ENCODE data around the gene ARHGAP42.

Gene ARHGAP42

GRCh38 chr11:100682247-100682969, 4.7 kb upstream of the ARHGAP42 start:
- no peak for DNase-seq (ENCODE audit: low read depth in 1 of 2, low spot score in 1 of 2)

GRCh38 chr11:100683126-100683525, 4.0 kb upstream of the ARHGAP42 start:
- no peak for DNase-seq (ENCODE audit: low read depth in 1 of 2, low spot score in 1 of 2)

GRCh38 chr11:100684101-100685065, 2.7 kb upstream of the ARHGAP42 start:
- no peak for DNase-seq (ENCODE audit: low read depth in 1 of 2, low spot score in 1 of 2)

- DNase-seq (ENCODE audit: low read depth in 1 of 2, low spot score in 1 of 2), result no peak
Measured at GRCh38 chr11:100686476-100687053, 523 bp upstream of the ARHGAP42 start.

GRCh38 chr11:100687630-100688395, 725 bp downstream of the ARHGAP42 start:
- no peak for DNase-seq (ENCODE audit: low read depth in 1 of 2, low spot score in 1 of 2)

- no peak for DNase-seq (ENCODE audit: low read depth in 1 of 2, low spot score in 1 of 2)
Measured at GRCh38 chr11:100689141-100689540, 2.1 kb downstream of the ARHGAP42 start.

GRCh38 chr11:100691896-100692653, 5.0 kb downstream of the ARHGAP42 start:
- DNase-seq (ENCODE audit: low read depth in 1 of 2, low spot score in 1 of 2), result no peak

GRCh38 chr11:100695911-100696310, 8.8 kb downstream of the ARHGAP42 start:
- no peak for DNase-seq (ENCODE audit: low read depth in 1 of 2, low spot score in 1 of 2)

- no peak for DNase-seq (ENCODE audit: low read depth in 1 of 2, low spot score in 1 of 2)
Measured at GRCh38 chr11:100703139-100703538, 16.1 kb downstream of the ARHGAP42 start.

GRCh38 chr11:100703801-100704575, 16.9 kb downstream of the ARHGAP42 start:
- no peak for DNase-seq (ENCODE audit: low read depth in 1 of 2, low spot score in 1 of 2)

- no peak for DNase-seq (ENCODE audit: low read depth in 1 of 2, low spot score in 1 of 2)
Measured at GRCh38 chr11:100705447-100705846, 18.4 kb downstream of the ARHGAP42 start.

- DNase-seq (ENCODE audit: low read depth in 1 of 2, low spot score in 1 of 2), result no peak
Measured at GRCh38 chr11:100706179-100706578, 19.1 kb downstream of the ARHGAP42 start.

GRCh38 chr11:100709233-100709957, 22.3 kb downstream of the ARHGAP42 start:
- DNase-seq (ENCODE audit: low read depth in 1 of 2, low spot score in 1 of 2), result no peak

- no peak for DNase-seq (ENCODE audit: low read depth in 1 of 2, low spot score in 1 of 2)
Measured at GRCh38 chr11:100711984-100712383, 24.9 kb downstream of the ARHGAP42 start.

- no peak for DNase-seq (ENCODE audit: low read depth in 1 of 2, low spot score in 1 of 2)
Measured at GRCh38 chr11:100712583-100712982, 25.5 kb downstream of the ARHGAP42 start.

GRCh38 chr11:100715165-100715761, 28.2 kb downstream of the ARHGAP42 start:
- DNase-seq (ENCODE audit: low read depth in 1 of 2, low spot score in 1 of 2), result no peak

GRCh38 chr11:100716838-100717237, 29.8 kb downstream of the ARHGAP42 start:
- no peak for DNase-seq (ENCODE audit: low read depth in 1 of 2, low spot score in 1 of 2)

- DNase-seq (ENCODE audit: low read depth in 1 of 2, low spot score in 1 of 2), result no peak
Measured at GRCh38 chr11:100719362-100719761, 32.3 kb downstream of the ARHGAP42 start.
